Upper lobe of right lung (tissue), 1 donor: ENCODE results near the gene C10orf71. TPM values are rescaled to one million over a fixed set of nuclear protein-coding genes. Genes with fewer than 3 reads are reported as not detected.

Source experiments
- ATAC-seq: fragments of 200-7000 bp; cut with Tn5 transposase; one replicate; pipeline ENCODE4 v1.9.1; 2020; ENCODE audit warnings: mild to moderate bottlenecking, moderate library complexity
- DNase-seq: peaks from one replicate; pipeline ENCODE4 v3.0.0-alpha.2; 2020
- H3K27ac ChIP-seq: fragments of 200-600 bp; one replicate; pipeline ENCODE4 v1.8.0; 2022
- H3K27me3 ChIP-seq: fragments of 200-600 bp; one replicate; pipeline ENCODE4 v1.8.0; 2022; ENCODE audit warnings: mild to moderate bottlenecking
- H3K36me3 ChIP-seq: fragments of 200-600 bp; one replicate; pipeline ENCODE4 v1.8.0; 2022
- H3K4me1 ChIP-seq: fragments of 200-600 bp; one replicate; pipeline ENCODE4 v1.8.0; 2022
- H3K4me3 ChIP-seq: fragments of 200-600 bp; one replicate; pipeline ENCODE4 v1.8.0; 2022; ENCODE audit warnings: mild to moderate bottlenecking
- H3K9me3 ChIP-seq: fragments of 200-600 bp; one replicate; pipeline ENCODE4 v1.8.0; 2022
- CTCF ChIP-seq: fragments of 200-600 bp; IDR thresholded peaks from one replicate; pipeline ENCODE4 v1.8.0; 2022; ENCODE audit warnings: antibody characterized with exemption
- intact Hi-C: fragments of 100-400 bp; cut with DNase I; formaldehyde crosslinking; loops from one replicate; pipeline ENCODE4 v1.11.0; 2022
- total RNA-seq: library from RNA; stranded (reverse); fragmentation: NEBNext Ultra II Directional; extraction: Animal tissue kit (Norgen Biotek cat#: 25700); gene quantifications from one replicate; pipeline ENCODE4 v1.2.1, GENCODE V29; 2021
- donor health status: DM: no; HTN: yes; CAD: no; lungs with severe emphysema.

Gene C10orf71
- total RNA-seq, 1 donor from 2014 or later = not detected

DNA sequence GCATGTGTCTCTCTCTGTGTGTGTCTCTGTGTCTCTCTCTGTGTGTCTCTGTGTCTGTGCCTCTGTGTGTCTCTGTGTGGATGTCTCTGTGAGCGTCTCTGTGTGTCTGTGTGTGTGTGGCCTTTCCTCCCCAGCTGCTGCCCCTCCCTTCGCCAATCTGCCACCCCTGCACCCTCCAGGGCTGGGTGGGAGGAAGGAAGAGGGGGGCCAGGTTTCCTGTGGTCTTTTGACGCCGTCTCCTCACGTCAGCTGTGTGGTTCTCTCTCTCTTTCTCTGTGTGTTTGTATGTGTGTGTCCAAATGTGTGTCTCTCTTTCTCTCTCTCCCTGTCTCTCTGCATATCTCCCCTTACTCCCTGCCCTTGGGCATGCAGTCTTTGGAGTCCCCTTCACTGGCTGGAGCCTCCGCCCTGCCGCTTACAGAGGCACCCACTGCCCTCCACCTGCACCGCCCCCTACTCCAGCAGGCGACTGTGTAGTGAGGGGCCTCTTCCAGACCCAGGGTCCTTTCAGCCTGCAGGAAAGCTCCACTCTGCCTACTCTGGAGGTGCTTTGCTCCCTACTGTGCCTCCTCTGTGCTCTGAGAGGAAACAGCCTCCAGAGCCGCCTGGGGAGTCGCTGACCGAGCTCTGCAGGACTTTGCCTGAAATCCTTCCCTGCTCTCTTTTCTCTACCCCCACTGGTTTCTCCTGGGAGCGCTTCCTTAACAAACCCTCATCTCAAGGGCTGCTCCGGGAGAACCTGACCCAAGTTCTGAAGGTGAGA, 44.2 kb upstream of the C10orf71 start:
- Histone ChIP-seq H3K27me3 (no peaks in the 10 kb centered on the region), H3K4me1 (no peaks in the 10 kb centered on the region), H3K4me3 (no peak overlapping the region), H3K36me3 (no peaks in the 10 kb centered on the region), H3K27ac (no peak overlapping the region), H3K9me3 (no peaks in the 10 kb centered on the region)
- intact Hi-C loops = no loop called here
- ATAC-seq = peak; percentile 70
- no peak for TF ChIP-seq CTCF
- DNase-seq = no peak

DNA sequence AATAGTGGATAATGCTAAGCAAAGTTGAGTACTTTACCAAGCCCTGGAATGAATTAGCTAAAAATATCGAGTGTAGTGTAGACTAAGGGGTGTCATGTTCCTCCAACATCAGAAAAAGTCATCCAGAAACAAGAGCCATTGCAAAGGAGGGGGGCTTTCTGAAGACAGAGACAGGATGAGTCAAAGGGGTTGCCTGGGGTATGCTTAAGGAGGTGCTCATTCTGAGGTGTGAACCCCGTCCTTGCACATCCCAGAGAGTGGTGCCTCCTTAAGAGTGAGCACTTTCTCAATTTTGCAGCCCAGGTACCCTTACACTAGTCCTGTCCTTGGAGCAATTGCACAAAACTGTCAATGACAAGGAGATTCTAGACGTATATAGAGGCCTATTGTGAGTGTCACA, 43.1 kb upstream of the C10orf71 start:
- ATAC-seq (no peak), DNase-seq (no peak)
- no peaks in the 10 kb centered on the region for H3K9me3 ChIP-seq
- no peaks in the 10 kb centered on the region for H3K27me3 ChIP-seq
- intact Hi-C loops = no loop called here
- no peak overlapping the region for H3K4me3 ChIP-seq
- no peak for TF ChIP-seq CTCF
- H3K36me3 ChIP-seq = no peaks in the 10 kb centered on the region
- no peaks in the 10 kb centered on the region for H3K4me1 ChIP-seq
- H3K27ac ChIP-seq = no peak overlapping the region

- Histone ChIP-seq H3K4me1 (no peaks in the 10 kb centered on the region), H3K4me3 (no peak overlapping the region), H3K27me3 (no peaks in the 10 kb centered on the region), H3K27ac (no peak overlapping the region), H3K9me3 (no peaks in the 10 kb centered on the region), H3K36me3 (no peaks in the 10 kb centered on the region)
- DNase-seq = no peak
- peak; percentile 40 for ATAC-seq
- TF ChIP-seq CTCF = no peak
- intact Hi-C loops = no loop called here
Measured at GRCh38 chr10:49257154-49257553, 41.8 kb upstream of the C10orf71 start.

DNA sequence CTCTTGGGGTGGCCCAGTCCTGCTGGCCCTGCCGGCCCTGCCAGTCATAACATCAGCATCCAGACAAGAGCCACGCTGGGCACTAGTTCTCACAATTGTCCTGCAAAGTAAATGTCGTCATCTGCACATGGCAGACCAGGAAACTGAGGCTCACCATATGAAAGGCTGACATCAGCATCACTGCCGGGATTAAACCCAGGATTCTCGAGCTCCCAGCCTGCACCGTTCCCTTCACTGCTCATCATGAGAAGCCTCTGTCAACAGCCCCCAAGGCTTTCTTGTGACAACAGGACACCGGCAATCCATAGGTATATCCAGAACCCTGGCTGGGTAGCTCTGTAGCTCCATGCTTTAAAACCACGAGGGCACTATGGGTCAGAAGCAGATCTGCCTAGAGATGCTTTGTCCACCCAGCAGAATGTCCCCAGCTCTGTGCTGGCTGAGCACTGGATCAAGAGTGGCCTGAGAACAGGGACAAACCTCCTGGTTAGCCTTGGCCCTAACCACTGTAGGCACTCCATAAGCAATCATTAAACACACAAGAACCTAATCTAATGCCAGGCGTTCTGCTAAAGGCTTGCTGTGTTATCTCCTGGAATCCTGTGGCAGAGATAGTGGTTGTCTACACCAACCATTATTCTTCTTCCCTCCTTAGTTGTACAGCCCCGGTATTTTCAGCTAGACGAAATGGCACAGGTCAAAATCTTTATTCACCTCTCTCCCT, 41.2 kb upstream of the C10orf71 start:
- no peak overlapping the region for H3K27ac ChIP-seq
- intact Hi-C loops = no loop called here

GRCh38 chr10:49258350-49258683, 40.7 kb upstream of the C10orf71 start:
- no peak for DNase-seq
- Histone ChIP-seq H3K4me3 (no peak overlapping the region), H3K27ac (no peak overlapping the region), H3K36me3 (no peaks in the 10 kb centered on the region), H3K4me1 (no peaks in the 10 kb centered on the region), H3K9me3 (no peaks in the 10 kb centered on the region), H3K27me3 (no peaks in the 10 kb centered on the region)
- TF ChIP-seq CTCF = no peak
- no peak for ATAC-seq
- intact Hi-C loops = no loop called here

More for the DNA sequence above, 41.2 kb upstream of the C10orf71 start:
- DNase-seq (no peak), ATAC-seq (no peak)
- no peaks in the 10 kb centered on the region for H3K27me3 ChIP-seq
- no peak for TF ChIP-seq CTCF
- no peaks in the 10 kb centered on the region for H3K4me1 ChIP-seq
- H3K4me3 ChIP-seq = no peak overlapping the region
- H3K36me3 ChIP-seq = no peaks in the 10 kb centered on the region
- no peaks in the 10 kb centered on the region for H3K9me3 ChIP-seq
